ENCODE results near the gene TTPAL.

- TF ChIP-seq CTCF (IDR thresholded peaks at IDR 0.05 in 8 of 11, conservative IDR thresholded peaks at IDR 0.05 in 3 of 11), result no peak
- no peak for TF ChIP-seq POLR2AphosphoS5 (IDR thresholded peaks at IDR 0.05)
- no peak for TF ChIP-seq POLR2A (IDR thresholded peaks at IDR 0.05)
Measured at GRCh38 chr20:44540834-44541233, 65.2 kb downstream of the TTPAL start.

Data from spleen (tissue), 7 donors.